ENCODE results near the gene SPRED1.
"Not testable (repeated sequence)": the region's sequence is repeated elsewhere in the genome, so short reads cannot be mapped to it uniquely, and the experiment has no call there.

Gene SPRED1

DNA sequence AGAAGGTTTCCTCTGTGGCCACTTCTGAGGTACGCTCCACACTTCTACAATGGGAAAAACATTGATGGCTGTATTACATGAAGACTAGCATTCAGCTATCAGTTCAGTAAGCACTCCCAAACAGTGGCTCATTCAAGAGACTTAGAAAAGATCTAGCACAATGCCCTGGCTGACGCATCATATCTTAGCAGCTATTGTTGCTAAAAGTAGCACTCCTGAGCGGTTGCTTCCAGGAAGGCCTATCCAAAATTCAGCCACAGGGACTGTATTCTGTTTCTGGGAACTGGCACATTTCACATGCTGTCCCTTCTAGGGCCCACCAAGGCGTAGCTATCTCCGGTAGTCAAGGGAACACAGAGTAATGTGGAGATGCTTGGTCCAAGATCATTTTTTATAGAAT, 21.2 kb upstream of the SPRED1 start:
- Histone ChIP-seq H3K4me3 (ENCODE audit: low read length in 2 of 2) (no peak overlapping the region), H3K36me3 (ENCODE audit: control insufficient read depth in 2 of 2, insufficient read depth in 2 of 2, low read length in 2 of 2) (no peaks in the 10 kb centered on the region), H3K27ac (ENCODE audit: low read length) (no peak overlapping the region), H3K27me3 (ENCODE audit: control insufficient read depth in 1 of 2, insufficient read depth in 2 of 2, low read length in 2 of 2) (no peaks in the 10 kb centered on the region), H3K9ac (ENCODE audit: low read length in 2 of 2) (no peak overlapping the region), H3K9me3 (ENCODE audit: control insufficient read depth in 2 of 2, low read length in 2 of 2) (no peaks in the 10 kb centered on the region), H3K4me1 (ENCODE audit: control insufficient read depth, insufficient read depth, low read length) (no peaks in the 10 kb centered on the region)

DNA sequence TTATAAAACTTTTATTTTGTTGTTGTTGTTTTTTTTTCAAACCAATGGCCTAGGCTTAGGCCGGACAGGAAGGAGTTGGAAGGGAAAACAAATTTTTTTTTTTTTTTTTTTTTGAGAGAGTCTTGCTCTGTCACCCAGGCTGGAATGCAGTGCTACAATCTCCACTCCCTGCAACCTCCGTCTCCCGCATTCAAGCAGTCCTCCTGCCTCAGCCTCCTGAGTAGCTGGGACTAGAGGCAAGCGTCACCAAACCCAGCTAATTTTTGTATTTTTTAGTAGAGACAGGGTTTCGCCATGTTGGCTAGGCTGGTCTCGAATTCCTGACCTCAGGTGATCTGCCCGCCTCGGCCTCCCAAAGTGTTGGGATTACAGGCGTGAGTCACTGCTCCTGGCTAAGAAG, 15.6 kb upstream of the SPRED1 start:
- not testable (repeated sequence) for H3K4me3 ChIP-seq (ENCODE audit: low read length in 2 of 2); H3K9me3 ChIP-seq (ENCODE audit: control insufficient read depth in 2 of 2, low read length in 2 of 2); H3K4me1 ChIP-seq (ENCODE audit: control insufficient read depth, insufficient read depth, low read length); H3K27ac ChIP-seq (ENCODE audit: low read length); H3K36me3 ChIP-seq (ENCODE audit: control insufficient read depth in 2 of 2, insufficient read depth in 2 of 2, low read length in 2 of 2); H3K9ac ChIP-seq (ENCODE audit: low read length in 2 of 2); H3K27me3 ChIP-seq (ENCODE audit: control insufficient read depth in 1 of 2, insufficient read depth in 2 of 2, low read length in 2 of 2)

DNA sequence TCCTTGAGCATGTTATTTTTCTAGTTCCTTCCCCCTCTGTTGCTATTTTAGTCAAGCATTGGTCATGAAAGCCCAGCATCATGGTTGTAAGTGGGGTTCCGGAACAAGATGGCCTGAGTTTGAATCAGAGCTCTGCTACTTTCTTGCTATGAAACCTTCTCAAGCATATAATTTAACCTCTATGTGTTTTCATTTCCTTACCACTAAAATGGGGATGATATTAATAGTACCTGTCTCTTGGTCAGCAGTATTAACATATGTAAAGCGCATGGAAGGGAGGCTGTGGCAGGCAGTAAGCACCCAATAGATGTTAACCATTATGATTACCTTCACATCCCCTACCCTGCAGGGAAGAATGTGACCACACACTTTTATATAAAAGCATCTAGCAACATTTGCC, 14.3 kb upstream of the SPRED1 start:
- Histone ChIP-seq H3K9ac (ENCODE audit: low read length in 2 of 2) (no peak overlapping the region), H3K4me1 (ENCODE audit: control insufficient read depth, insufficient read depth, low read length) (no peaks in the 10 kb centered on the region), H3K27me3 (ENCODE audit: control insufficient read depth in 1 of 2, insufficient read depth in 2 of 2, low read length in 2 of 2) (no peaks in the 10 kb centered on the region)

DNA sequence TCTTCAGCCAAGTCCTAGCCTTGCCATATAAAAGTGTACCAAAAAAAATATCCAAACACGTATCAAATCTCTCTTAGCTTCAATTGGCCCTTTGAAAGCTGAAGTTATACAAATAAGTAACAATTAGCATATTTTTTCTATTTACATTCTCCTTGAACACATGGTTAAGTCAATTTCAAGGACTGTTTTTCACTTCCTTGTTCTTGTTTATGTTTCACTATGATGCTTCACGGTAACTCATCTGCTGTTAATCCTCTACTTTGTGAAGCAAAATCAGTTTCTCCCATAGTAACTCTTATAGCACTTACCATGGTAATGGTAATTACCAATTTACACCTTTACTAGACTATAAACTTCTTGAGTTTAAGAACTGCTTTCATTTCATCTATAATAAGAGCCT, 10.6 kb upstream of the SPRED1 start:
- Histone ChIP-seq H3K4me1 (ENCODE audit: control insufficient read depth, insufficient read depth, low read length) (no peaks in the 10 kb centered on the region), H3K27ac (ENCODE audit: low read length) (no peak overlapping the region), H3K27me3 (ENCODE audit: control insufficient read depth in 1 of 2, insufficient read depth in 2 of 2, low read length in 2 of 2) (no peaks in the 10 kb centered on the region), H3K4me3 (ENCODE audit: low read length in 2 of 2) (no peak overlapping the region), H3K36me3 (ENCODE audit: control insufficient read depth in 2 of 2, insufficient read depth in 2 of 2, low read length in 2 of 2) (no peaks in the 10 kb centered on the region), H3K9me3 (ENCODE audit: control insufficient read depth in 2 of 2, low read length in 2 of 2) (no peaks in the 10 kb centered on the region), H3K9ac (ENCODE audit: low read length in 2 of 2) (no peak overlapping the region)

More for the DNA sequence above, 14.3 kb upstream of the SPRED1 start:
- H3K27ac ChIP-seq (ENCODE audit: low read length), result no peak overlapping the region
- no peaks in the 10 kb centered on the region for H3K9me3 ChIP-seq (ENCODE audit: control insufficient read depth in 2 of 2, low read length in 2 of 2)
- H3K4me3 ChIP-seq (ENCODE audit: low read length in 2 of 2), result no peak overlapping the region
- H3K36me3 ChIP-seq (ENCODE audit: control insufficient read depth in 2 of 2, insufficient read depth in 2 of 2, low read length in 2 of 2), result no peaks in the 10 kb centered on the region

DNA sequence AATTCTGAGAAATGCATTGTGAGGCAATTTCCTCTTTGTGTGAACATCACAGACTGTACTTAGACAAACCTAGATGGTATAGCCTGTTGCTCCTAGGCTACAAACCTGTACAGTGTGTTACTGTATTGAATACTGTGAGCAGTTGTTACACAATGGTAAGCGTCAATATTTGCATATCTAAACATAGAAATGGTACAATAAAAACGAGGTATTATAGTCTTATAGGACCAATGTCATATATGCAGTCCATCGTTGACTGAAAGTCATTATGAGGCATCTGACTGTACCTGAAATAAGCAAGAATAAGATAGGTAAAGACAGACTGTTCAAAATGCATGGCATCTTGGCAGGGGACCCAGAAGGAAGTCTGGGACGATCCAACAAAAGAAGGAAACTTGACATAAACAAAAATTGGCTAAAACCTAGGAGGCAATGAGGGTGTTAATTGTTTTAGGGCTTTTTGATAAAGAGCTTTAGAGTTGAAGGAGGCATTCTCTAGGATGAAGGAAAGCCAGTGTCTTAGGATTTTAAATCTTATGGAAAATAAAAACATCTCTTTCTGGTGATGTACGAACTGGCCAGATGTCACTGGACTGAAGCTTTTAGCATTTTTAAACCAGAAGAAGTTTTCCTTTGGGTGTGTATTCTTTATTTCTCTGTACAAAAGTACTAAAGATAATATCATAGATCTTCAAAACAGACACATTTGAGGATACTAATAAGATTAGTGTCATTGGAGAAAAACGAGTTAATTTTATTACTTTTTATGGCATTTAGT, 9.2 kb upstream of the SPRED1 start:
- H3K9ac ChIP-seq (ENCODE audit: low read length in 2 of 2), result no peak overlapping the region
- no peaks in the 10 kb centered on the region for H3K27me3 ChIP-seq (ENCODE audit: control insufficient read depth in 1 of 2, insufficient read depth in 2 of 2, low read length in 2 of 2)
- H3K4me3 ChIP-seq (ENCODE audit: low read length in 2 of 2), result no peak overlapping the region
- no peaks in the 10 kb centered on the region for H3K9me3 ChIP-seq (ENCODE audit: control insufficient read depth in 2 of 2, low read length in 2 of 2)
- no peaks in the 10 kb centered on the region for H3K4me1 ChIP-seq (ENCODE audit: control insufficient read depth, insufficient read depth, low read length)
- no peaks in the 10 kb centered on the region for H3K36me3 ChIP-seq (ENCODE audit: control insufficient read depth in 2 of 2, insufficient read depth in 2 of 2, low read length in 2 of 2)
- H3K27ac ChIP-seq (ENCODE audit: low read length), result no peak overlapping the region

DNA sequence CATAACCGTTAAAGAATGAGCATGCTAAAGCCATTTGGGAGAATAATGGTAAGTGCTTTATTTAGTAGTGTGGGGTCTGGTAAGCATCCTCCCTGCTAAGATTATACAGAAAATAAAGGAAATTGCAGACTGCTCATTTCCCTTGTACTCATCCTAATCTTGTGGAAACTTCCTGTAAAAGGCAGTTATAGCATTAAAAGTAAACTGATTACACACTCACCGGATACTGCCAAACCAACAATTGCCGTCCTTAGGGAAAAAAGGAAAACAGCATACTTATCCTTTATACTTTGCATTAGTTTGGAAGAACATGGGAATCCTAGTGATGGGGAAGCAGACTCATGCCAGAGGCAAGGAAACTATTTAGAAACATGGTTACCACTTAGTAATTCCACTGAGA, 5.3 kb upstream of the SPRED1 start:
- Histone ChIP-seq H3K9me3 (ENCODE audit: control insufficient read depth in 2 of 2, low read length in 2 of 2) (no peaks in the 10 kb centered on the region), H3K9ac (ENCODE audit: low read length in 2 of 2) (no peak overlapping the region), H3K36me3 (ENCODE audit: control insufficient read depth in 2 of 2, insufficient read depth in 2 of 2, low read length in 2 of 2) (no peaks in the 10 kb centered on the region), H3K27ac (ENCODE audit: low read length) (no peak overlapping the region), H3K4me1 (ENCODE audit: control insufficient read depth, insufficient read depth, low read length) (no peaks in the 10 kb centered on the region), H3K4me3 (ENCODE audit: low read length in 2 of 2) (no peak overlapping the region), H3K27me3 (ENCODE audit: control insufficient read depth in 1 of 2, insufficient read depth in 2 of 2, low read length in 2 of 2) (no peaks in the 10 kb centered on the region)

DNA sequence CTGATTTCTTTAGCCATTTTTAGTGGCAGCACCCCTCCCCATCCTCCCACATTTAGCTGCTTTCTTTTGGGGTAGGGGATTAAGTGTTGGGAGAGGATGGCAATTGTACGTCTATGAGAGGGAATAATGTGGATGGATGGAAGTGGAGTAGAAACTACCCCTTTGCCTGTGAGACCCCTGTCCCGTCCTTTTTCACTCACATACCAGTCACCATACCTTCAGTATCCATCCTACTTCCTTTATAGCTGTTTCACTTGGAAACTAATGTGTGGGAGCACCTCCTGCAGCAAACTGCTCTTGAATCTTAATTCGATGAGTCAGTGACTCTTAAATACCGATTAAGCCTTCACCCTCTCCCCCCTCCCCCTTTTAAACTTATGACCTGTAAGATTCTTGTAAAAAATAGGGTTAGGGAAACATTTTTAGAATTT, 730 bp downstream of the SPRED1 start:
- Histone ChIP-seq H3K4me3 (ENCODE audit: low read length in 2 of 2) (peak overlapping the region; percentile 84), H3K9ac (ENCODE audit: low read length in 2 of 2) (peak overlapping the region; percentile 58 to 60), H3K27ac (ENCODE audit: low read length) (peak overlapping the region; percentile 77), H3K36me3 (ENCODE audit: control insufficient read depth in 2 of 2, insufficient read depth in 2 of 2, low read length in 2 of 2) (no peaks in the 10 kb centered on the region), H3K4me1 (ENCODE audit: control insufficient read depth, insufficient read depth, low read length) (no peaks in the 10 kb centered on the region), H3K27me3 (ENCODE audit: control insufficient read depth in 1 of 2, insufficient read depth in 2 of 2, low read length in 2 of 2) (no peaks in the 10 kb centered on the region), H3K9me3 (ENCODE audit: control insufficient read depth in 2 of 2, low read length in 2 of 2) (no peaks in the 10 kb centered on the region)

DNA sequence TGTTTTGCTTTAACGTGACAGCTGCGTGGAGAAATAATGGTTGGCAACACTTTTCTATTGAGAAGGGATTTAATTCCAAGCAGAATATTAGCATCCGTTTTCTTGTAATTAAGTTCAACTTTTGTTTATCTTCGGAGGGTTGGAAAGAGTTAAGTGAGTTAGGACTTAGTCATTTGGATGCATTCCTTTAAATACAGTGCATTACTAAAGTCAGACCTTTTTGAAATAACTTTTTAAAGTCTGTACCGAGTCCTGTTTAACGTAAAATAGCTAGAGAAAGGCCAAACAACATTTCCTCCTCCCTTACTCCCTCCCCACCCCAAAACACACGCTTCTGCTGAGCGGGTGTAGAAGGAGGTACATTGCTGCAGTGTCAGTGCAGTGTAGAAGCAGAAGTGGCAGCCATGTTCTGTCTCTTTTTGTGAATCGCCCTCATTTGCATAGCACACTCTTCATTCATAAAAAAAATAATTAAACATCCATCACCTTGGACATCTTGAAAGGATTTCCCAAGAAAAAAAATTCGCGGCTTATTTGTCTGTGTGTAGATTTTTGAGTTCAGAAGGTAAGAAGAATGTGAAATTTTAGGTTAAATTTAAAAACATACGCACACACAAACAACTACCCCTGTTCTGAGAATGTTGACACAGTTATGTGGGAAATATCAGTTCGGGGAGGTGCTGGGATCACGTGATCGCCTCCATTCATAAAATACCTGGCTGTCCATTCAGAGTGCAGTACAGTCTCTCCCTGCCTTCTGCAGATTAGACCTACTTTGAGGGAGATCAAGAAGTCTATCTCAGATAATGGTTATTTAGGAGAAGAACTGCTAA, 1.6 kb downstream of the SPRED1 start:
- H3K9me3 ChIP-seq (ENCODE audit: control insufficient read depth in 2 of 2, low read length in 2 of 2), result no peaks in the 10 kb centered on the region
- no peaks in the 10 kb centered on the region for H3K4me1 ChIP-seq (ENCODE audit: control insufficient read depth, insufficient read depth, low read length)
- no peaks in the 10 kb centered on the region for H3K27me3 ChIP-seq (ENCODE audit: control insufficient read depth in 1 of 2, insufficient read depth in 2 of 2, low read length in 2 of 2)
- H3K9ac ChIP-seq (ENCODE audit: low read length in 2 of 2), result peak overlapping the region in 1 of 2 donors; percentile 60
- peak overlapping the region; percentile 84 for H3K4me3 ChIP-seq (ENCODE audit: low read length in 2 of 2)
- H3K36me3 ChIP-seq (ENCODE audit: control insufficient read depth in 2 of 2, insufficient read depth in 2 of 2, low read length in 2 of 2), result no peaks in the 10 kb centered on the region
- no peak overlapping the region for H3K27ac ChIP-seq (ENCODE audit: low read length)

DNA sequence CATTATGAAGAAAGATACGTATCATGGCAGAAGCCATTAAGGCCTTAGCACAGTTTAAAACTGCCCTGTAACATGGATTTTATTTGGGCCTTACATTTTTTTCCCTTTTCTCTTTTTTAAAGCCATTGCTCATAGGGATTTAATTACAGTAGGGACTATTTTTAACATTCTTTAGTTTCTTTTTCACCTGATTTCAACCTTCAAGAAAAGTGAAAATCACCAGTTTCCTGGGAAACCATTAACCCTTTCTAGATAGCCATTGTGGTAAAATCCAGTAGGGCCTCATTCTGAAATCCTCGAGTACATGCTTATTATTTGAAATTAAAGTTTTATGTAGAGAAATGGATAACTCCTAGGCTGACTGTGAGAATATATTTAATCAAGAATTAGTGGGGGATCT, 3.1 kb downstream of the SPRED1 start:
- Histone ChIP-seq H3K9ac (ENCODE audit: low read length in 2 of 2) (no peak overlapping the region), H3K27me3 (ENCODE audit: control insufficient read depth in 1 of 2, insufficient read depth in 2 of 2, low read length in 2 of 2) (no peaks in the 10 kb centered on the region), H3K4me3 (ENCODE audit: low read length in 2 of 2) (no peak overlapping the region), H3K9me3 (ENCODE audit: control insufficient read depth in 2 of 2, low read length in 2 of 2) (no peaks in the 10 kb centered on the region), H3K27ac (ENCODE audit: low read length) (no peak overlapping the region), H3K4me1 (ENCODE audit: control insufficient read depth, insufficient read depth, low read length) (no peaks in the 10 kb centered on the region), H3K36me3 (ENCODE audit: control insufficient read depth in 2 of 2, insufficient read depth in 2 of 2, low read length in 2 of 2) (no peaks in the 10 kb centered on the region)

DNA sequence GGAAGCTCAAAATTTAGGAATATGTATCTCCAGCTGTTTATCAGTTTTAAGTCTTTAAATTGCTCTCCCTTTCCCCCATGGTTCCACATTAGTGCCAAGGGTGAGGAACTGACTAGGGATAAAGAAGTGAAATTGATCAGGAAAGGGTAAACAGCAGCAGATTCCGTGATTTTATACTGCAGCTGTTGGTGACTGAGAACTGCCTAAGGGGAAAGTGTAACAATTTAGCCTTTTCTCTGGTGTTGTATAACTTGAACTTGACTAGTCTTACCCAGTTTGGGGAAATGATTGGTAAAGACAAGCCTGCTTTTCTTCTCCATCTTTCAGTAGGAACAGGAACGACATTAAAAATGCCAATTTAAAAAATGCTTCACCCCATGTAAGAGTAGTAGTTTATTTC, 5.0 kb downstream of the SPRED1 start:
- H3K9me3 ChIP-seq (ENCODE audit: control insufficient read depth in 2 of 2, low read length in 2 of 2), result no peaks in the 10 kb centered on the region
- H3K4me1 ChIP-seq (ENCODE audit: control insufficient read depth, insufficient read depth, low read length), result no peaks in the 10 kb centered on the region
- no peaks in the 10 kb centered on the region for H3K36me3 ChIP-seq (ENCODE audit: control insufficient read depth in 2 of 2, insufficient read depth in 2 of 2, low read length in 2 of 2)
- no peaks in the 10 kb centered on the region for H3K27me3 ChIP-seq (ENCODE audit: control insufficient read depth in 1 of 2, insufficient read depth in 2 of 2, low read length in 2 of 2)
- peak overlapping the region in 1 of 2 donors; percentile 12 for H3K4me3 ChIP-seq (ENCODE audit: low read length in 2 of 2)
- H3K27ac ChIP-seq (ENCODE audit: low read length), result no peak overlapping the region
- H3K9ac ChIP-seq (ENCODE audit: low read length in 2 of 2), result no peak overlapping the region

DNA sequence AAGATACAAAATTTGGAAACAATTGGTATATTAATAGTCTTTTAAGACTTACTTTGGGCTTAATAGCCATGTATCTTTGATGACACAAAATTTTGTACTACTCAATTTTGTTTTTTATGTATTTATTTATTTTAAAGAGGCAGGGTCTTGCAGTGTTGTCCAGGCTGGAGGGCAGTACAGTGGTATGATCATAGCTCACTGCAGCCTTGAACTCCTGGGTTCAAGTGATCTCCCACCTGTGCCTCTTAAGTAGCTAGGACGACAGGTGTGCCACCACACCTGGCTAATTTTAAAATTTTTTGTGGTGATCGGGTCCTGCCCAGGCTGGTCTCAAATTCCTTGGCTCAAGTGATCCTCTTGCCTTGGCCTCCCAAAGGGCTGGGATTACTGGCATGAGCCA, 6.5 kb downstream of the SPRED1 start:
- Histone ChIP-seq H3K4me1 (ENCODE audit: control insufficient read depth, insufficient read depth, low read length) (no peaks in the 10 kb centered on the region), H3K4me3 (ENCODE audit: low read length in 2 of 2) (no peak overlapping the region)

More for the DNA sequence above, 6.5 kb downstream of the SPRED1 start:
- H3K9ac ChIP-seq (ENCODE audit: low read length in 2 of 2), result no peak overlapping the region
- no peaks in the 10 kb centered on the region for H3K9me3 ChIP-seq (ENCODE audit: control insufficient read depth in 2 of 2, low read length in 2 of 2)
- H3K27ac ChIP-seq (ENCODE audit: low read length), result no peak overlapping the region
- no peaks in the 10 kb centered on the region for H3K36me3 ChIP-seq (ENCODE audit: control insufficient read depth in 2 of 2, insufficient read depth in 2 of 2, low read length in 2 of 2)
- H3K27me3 ChIP-seq (ENCODE audit: control insufficient read depth in 1 of 2, insufficient read depth in 2 of 2, low read length in 2 of 2), result no peaks in the 10 kb centered on the region

Data from stomach smooth muscle (tissue), 2 donors.